Measurements from ENCODE around the gene CNTNAP2.

DNA sequence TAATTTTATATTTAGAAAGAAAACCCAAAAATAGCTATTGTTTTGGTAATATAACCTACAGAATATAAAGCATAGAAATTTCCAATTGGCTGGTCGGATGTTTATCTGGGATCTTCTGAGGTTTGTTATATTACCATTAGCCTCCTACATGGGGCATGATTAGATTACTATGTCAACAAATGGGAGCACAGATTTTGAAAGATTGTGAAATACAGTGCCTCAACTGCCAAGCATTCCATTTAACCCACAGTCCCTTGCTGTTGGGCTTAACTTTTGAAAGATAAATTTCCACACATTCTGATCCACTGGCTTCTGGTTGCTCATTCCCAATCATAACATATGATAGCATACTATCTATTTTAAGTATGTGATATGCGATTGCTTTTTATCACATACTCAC lies 2018.5 kb downstream of the CNTNAP2 start:
- TF ChIP-seq, protein P1, sequence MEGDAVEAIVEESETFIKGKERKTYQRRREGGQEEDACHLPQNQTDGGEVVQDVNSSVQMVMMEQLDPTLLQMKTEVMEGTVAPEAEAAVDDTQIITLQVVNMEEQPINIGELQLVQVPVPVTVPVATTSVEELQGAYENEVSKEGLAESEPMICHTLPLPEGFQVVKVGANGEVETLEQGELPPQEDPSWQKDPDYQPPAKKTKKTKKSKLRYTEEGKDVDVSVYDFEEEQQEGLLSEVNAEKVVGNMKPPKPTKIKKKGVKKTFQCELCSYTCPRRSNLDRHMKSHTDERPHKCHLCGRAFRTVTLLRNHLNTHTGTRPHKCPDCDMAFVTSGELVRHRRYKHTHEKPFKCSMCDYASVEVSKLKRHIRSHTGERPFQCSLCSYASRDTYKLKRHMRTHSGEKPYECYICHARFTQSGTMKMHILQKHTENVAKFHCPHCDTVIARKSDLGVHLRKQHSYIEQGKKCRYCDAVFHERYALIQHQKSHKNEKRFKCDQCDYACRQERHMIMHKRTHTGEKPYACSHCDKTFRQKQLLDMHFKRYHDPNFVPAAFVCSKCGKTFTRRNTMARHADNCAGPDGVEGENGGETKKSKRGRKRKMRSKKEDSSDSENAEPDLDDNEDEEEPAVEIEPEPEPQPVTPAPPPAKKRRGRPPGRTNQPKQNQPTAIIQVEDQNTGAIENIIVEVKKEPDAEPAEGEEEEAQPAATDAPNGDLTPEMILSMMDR (IDR thresholded peaks at IDR 0.05 in 2 of 3, conservative IDR thresholded peaks at IDR 0.05 in 1 of 3; ENCODE audit: insufficient read depth in 2 of 3, low read depth in 1 of 3, low read length in 3 of 3): no peak
- no peak for TF ChIP-seq KLF1 (tag; IDR thresholded peaks at IDR 0.05)
- TF ChIP-seq CAMTA2 (CRISPR knock-in tag; conservative IDR thresholded peaks at IDR 0.05): no peak
- TF ChIP-seq ETV5 (CRISPR knock-in tag; IDR thresholded peaks at IDR 0.05; ENCODE audit: low read depth): no peak
- TF ChIP-seq FOXM1 (IDR thresholded peaks at IDR 0.05; ENCODE audit: low read depth): no peak
- TF ChIP-seq FOXM1 (CRISPR knock-in tag; IDR thresholded peaks at IDR 0.05; ENCODE audit: low read depth): no peak
- TF ChIP-seq ZNF696 (CRISPR knock-in tag; conservative IDR thresholded peaks at IDR 0.05): no peak
- TF ChIP-seq ADNP (tag; IDR thresholded peaks at IDR 0.05): no peak
- no peak for TF ChIP-seq KLF16 (IDR thresholded peaks at IDR 0.05)
- TF ChIP-seq, protein P2, sequence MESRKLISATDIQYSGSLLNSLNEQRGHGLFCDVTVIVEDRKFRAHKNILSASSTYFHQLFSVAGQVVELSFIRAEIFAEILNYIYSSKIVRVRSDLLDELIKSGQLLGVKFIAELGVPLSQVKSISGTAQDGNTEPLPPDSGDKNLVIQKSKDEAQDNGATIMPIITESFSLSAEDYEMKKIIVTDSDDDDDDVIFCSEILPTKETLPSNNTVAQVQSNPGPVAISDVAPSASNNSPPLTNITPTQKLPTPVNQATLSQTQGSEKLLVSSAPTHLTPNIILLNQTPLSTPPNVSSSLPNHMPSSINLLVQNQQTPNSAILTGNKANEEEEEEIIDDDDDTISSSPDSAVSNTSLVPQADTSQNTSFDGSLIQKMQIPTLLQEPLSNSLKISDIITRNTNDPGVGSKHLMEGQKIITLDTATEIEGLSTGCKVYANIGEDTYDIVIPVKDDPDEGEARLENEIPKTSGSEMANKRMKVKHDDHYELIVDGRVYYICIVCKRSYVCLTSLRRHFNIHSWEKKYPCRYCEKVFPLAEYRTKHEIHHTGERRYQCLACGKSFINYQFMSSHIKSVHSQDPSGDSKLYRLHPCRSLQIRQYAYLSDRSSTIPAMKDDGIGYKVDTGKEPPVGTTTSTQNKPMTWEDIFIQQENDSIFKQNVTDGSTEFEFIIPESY (CRISPR knock-in tag; IDR thresholded peaks at IDR 0.05): no peak
- no peak for TF ChIP-seq ERF (CRISPR knock-in tag; IDR thresholded peaks at IDR 0.05)
- TF ChIP-seq CBFA2T3 (IDR thresholded peaks at IDR 0.05): no peak
- TF ChIP-seq, protein P3, sequence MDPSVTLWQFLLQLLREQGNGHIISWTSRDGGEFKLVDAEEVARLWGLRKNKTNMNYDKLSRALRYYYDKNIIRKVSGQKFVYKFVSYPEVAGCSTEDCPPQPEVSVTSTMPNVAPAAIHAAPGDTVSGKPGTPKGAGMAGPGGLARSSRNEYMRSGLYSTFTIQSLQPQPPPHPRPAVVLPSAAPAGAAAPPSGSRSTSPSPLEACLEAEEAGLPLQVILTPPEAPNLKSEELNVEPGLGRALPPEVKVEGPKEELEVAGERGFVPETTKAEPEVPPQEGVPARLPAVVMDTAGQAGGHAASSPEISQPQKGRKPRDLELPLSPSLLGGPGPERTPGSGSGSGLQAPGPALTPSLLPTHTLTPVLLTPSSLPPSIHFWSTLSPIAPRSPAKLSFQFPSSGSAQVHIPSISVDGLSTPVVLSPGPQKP (CRISPR knock-in tag; IDR thresholded peaks at IDR 0.05): no peak
